Choroid plexus epithelial cell (primary cell): ENCODE data around the gene PDRG1.
A peak's percentile ranks its signal among the peaks of the same experiment; 100 is the strongest.

ENCODE experiments used
- DNase-seq: peaks from one replicate; pipeline ENCODE4 v3.0.0-alpha.2; 2010; ENCODE audit warnings: low read depth
- H3K4me3 ChIP-seq: 2 replicates; pipeline ENCODE4 v1.5.1; 2011; ENCODE audit warnings: low read depth, mild to moderate bottlenecking, control low read depth, low read length, moderate library complexity
- TF ChIP-seq, protein P1 (sequence below): conservative IDR thresholded peaks from 2 replicates; pipeline ENCODE4 v1.5.1; 2011; ENCODE audit warnings: low read depth, mild to moderate bottlenecking, control low read depth, inconsistent platforms, low read length, moderate library complexity

Gene PDRG1

DNA sequence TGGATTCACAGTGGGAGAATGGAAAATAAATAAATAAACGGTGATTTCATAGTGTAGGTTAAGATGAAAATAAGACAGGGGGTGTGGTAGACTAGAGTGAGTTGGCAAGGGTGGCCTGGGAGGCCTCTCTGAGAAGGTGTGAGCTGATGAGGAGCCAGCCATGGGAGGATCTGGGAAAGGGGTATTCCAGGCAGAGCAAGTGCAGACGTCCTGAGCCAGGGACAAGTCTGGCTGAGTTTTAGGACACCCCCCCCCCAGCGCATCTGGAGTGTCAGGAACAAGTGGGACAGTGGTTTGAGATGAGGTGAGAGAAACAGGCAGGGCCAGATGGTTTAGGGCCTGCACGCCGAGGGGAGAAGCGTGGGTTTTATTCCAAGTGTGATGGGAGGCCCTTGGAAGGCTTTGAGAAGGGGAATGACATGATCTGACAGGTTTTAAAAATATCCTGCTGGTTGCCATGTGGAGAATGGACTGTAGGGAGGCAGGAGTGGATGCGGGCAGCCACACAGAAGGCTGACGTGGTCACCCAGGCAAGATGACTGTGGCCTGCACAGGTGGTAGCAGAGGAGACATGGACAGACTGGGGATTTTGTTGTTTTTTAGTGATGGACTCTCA, 37.3 kb upstream of the PDRG1 start:
- TF ChIP-seq, protein P1, sequence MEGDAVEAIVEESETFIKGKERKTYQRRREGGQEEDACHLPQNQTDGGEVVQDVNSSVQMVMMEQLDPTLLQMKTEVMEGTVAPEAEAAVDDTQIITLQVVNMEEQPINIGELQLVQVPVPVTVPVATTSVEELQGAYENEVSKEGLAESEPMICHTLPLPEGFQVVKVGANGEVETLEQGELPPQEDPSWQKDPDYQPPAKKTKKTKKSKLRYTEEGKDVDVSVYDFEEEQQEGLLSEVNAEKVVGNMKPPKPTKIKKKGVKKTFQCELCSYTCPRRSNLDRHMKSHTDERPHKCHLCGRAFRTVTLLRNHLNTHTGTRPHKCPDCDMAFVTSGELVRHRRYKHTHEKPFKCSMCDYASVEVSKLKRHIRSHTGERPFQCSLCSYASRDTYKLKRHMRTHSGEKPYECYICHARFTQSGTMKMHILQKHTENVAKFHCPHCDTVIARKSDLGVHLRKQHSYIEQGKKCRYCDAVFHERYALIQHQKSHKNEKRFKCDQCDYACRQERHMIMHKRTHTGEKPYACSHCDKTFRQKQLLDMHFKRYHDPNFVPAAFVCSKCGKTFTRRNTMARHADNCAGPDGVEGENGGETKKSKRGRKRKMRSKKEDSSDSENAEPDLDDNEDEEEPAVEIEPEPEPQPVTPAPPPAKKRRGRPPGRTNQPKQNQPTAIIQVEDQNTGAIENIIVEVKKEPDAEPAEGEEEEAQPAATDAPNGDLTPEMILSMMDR: no peak
- no peak overlapping the region for H3K4me3 ChIP-seq
- DNase-seq: no peak

- no peak for DNase-seq
- TF ChIP-seq, protein P1: no peak
- no peak overlapping the region for H3K4me3 ChIP-seq
Measured at GRCh38 chr20:31988430-31989015, 36.7 kb upstream of the PDRG1 start.

GRCh38 chr20:31987744-31988143, 35.9 kb upstream of the PDRG1 start:
- peak; percentile 7 for DNase-seq
- no peak overlapping the region for H3K4me3 ChIP-seq
- TF ChIP-seq, protein P1: no peak

GRCh38 chr20:31984981-31985471, 33.2 kb upstream of the PDRG1 start:
- no peak overlapping the region for H3K4me3 ChIP-seq
- no peak for DNase-seq
- TF ChIP-seq, protein P1: no peak

- no peak overlapping the region for H3K4me3 ChIP-seq
- TF ChIP-seq, protein P1: no peak
- DNase-seq: no peak
Measured at GRCh38 chr20:31981784-31982183, 29.9 kb upstream of the PDRG1 start.

DNA sequence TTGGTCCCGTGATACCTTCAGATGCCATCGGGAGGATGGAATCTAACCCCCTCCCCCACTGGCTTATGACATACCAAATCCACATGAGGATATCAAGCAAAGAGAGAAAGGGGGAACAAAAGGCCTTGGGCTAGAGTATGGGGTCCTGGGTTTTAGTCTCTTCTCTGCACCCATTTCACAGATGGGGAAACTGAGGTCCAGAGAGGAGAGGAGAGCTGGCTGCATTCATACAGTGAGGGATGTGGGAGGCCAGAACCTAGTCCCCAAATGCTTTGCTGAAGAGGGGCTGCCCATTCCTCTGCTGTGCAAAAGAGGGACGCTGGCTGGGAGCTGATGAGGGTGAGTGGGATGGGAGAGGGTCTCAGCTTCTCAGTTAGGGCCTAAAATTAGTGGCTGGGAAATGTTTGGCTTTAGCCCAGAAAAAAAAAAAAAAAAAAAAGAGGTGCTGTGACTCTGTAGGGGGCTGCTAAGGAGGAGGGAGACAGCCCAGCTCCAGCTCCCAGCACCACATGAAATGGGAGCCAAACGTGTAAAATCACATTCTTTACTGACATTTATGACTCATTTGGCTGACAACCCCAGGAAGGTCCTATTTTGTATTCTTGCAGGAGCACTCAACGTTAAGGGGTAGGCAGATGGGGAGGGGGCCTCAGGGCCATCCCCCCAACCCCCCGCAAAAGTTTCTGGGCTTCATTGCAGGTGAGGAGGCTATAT, 28.0 kb upstream of the PDRG1 start:
- H3K4me3 ChIP-seq: no peak overlapping the region
- TF ChIP-seq, protein P1: no peak
- DNase-seq: peak; percentile 5
